ENCODE measurements around the gene ZNF727. TPM values are rescaled to one million over a fixed set of nuclear protein-coding genes. Genes with fewer than 3 reads are reported as not detected.
"Not testable (repeated sequence)": the region's sequence is repeated elsewhere in the genome, so short reads cannot be mapped to it uniquely, and the experiment has no call there.

Gene ZNF727
- total RNA-seq, 3 donors from 2014 or later (not counting 1 experiment from before 2014, with no cell fraction given): 1.00 to 1.8 TPM; not detected in 1

DNA sequence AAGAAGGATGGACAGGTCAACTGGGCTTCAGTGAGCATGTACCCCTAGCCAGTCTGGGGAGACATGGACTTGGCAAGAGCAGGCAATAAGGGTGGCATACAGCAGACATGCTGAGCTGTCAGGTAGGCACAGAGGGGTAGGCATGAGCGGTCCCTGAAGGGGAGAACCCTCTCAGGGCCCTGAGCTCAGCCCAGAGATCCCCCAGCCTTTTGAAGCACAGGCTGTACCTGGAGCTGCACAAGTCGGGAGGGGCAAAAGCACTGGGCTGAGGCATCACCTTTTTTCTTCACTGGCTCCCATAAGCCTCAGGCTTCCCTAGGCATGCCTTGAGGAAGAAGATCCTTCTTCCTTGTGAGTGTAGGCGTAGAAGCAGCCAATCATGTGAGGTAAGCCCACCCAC lies 42.3 kb downstream of the ZNF727 start:
- H3K36me3 ChIP-seq (ENCODE audit: control insufficient read depth, insufficient read depth, low read length): no peaks in the 10 kb centered on the region
- no peaks in the 10 kb centered on the region for H3K27me3 ChIP-seq (ENCODE audit: control insufficient read depth, insufficient read depth, low read length)
- Mint-ChIP-seq H3K27ac (no peak overlapping the region), H3K4me1 (no peaks in the 10 kb centered on the region), H3K9me3 (peaks cover 2 to 14% of the 10 kb centered on the region in 2 donors), H3K36me3 (no peaks in the 10 kb centered on the region), H3K27me3 (ENCODE audit: low read depth in 2 of 2) (no peaks in the 10 kb centered on the region), H3K4me3 (no peak overlapping the region)
- 71% methylated on average over 3 of the region's 3 CpGs for WGBS (ENCODE audit: insufficient coverage)
- no peak for ATAC-seq
- H3K27ac ChIP-seq (ENCODE audit: low read length): no peak overlapping the region
- no peak for DNase-seq
- peaks cover 62% of the 10 kb centered on the region for H3K9me3 ChIP-seq (ENCODE audit: control insufficient read depth, insufficient read depth, low read length)
- no peak overlapping the region for H3K4me3 ChIP-seq (ENCODE audit: low read length)
- intact Hi-C loops (cut with micrococcal nuclease): no loop called here
- no peaks in the 10 kb centered on the region for H3K4me1 ChIP-seq (ENCODE audit: control insufficient read depth, insufficient read depth, low read length)
- TF ChIP-seq CTCF (IDR thresholded peaks at IDR 0.05): no peak

DNA sequence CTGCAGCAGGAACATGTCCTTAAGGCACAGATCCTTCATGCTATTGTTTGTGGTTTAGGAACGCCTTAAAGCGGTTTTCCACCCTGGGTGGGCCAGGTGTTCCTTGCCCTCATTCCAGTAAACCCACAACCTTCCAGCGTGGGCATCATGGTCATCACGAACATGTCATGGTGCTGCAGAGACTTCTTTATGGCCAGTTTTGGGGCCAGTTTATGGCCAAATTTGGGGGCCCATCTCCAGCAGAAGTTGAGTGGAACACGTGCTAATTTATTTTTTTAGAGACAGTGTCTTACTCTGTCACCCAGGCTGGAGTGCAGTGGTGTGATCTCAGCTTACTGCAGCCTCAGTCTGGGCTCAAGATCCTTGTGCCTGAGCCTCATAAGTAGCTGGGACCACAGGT lies 43.6 kb downstream of the ZNF727 start:
- peaks cover 4 to 13% of the 10 kb centered on the region in 2 donors for H3K9me3 Mint-ChIP-seq
- H3K4me1 ChIP-seq (ENCODE audit: control insufficient read depth, insufficient read depth, low read length); DNase-seq; H3K27ac Mint-ChIP-seq; H3K36me3 ChIP-seq (ENCODE audit: control insufficient read depth, insufficient read depth, low read length); H3K36me3 Mint-ChIP-seq; H3K27me3 ChIP-seq (ENCODE audit: control insufficient read depth, insufficient read depth, low read length); H3K27ac ChIP-seq (ENCODE audit: low read length); H3K4me3 Mint-ChIP-seq; H3K4me1 Mint-ChIP-seq; H3K27me3 Mint-ChIP-seq (ENCODE audit: low read depth in 2 of 2); ATAC-seq; intact Hi-C loops (cut with micrococcal nuclease); H3K4me3 ChIP-seq (ENCODE audit: low read length): not testable (repeated sequence)
- peaks cover 64% of the 10 kb centered on the region for H3K9me3 ChIP-seq (ENCODE audit: control insufficient read depth, insufficient read depth, low read length)
- 89% methylated on average over 5 of the region's 5 CpGs for WGBS (ENCODE audit: insufficient coverage)

Other genes starting within 250 kb of the ZNF727 start
- gene ZNF722, start 46.6 kb upstream of the ZNF727 start, total RNA-seq: not detected
- gene ZNF735, start 161.8 kb downstream of the ZNF727 start, total RNA-seq: not detected
- gene ZNF679, start 183.0 kb downstream of the ZNF727 start, total RNA-seq: not detected